GM19324 (cell line): ENCODE data around the gene F11R.
"Not testable (repeated sequence)": the region's sequence is repeated elsewhere in the genome, so short reads cannot be mapped to it uniquely, and the experiment has no call there.

Experiments used
- ATAC-seq: cut with Tn5 transposase; IDR thresholded peaks from one replicate; pipeline ENCODE4 v1.9.1; 2021; ENCODE audit warnings: mild to moderate bottlenecking, moderate library complexity; ENCODE audit not compliant: unreplicated experiment, low FRiP score

Gene F11R

GRCh38 chr1:161016683-161017082 lies 4.3 kb downstream of the F11R start:
- ATAC-seq = not testable (repeated sequence)

- peak; percentile 78 for ATAC-seq
These were observed 7.3 kb downstream of the F11R start for GRCh38 chr1:161013488-161014230.

- ATAC-seq = no peak
These were observed 7.8 kb downstream of the F11R start for GRCh38 chr1:161013131-161013487.

GRCh38 chr1:161012420-161012819 lies 8.5 kb downstream of the F11R start:
- ATAC-seq = no peak

- no peak for ATAC-seq
These were observed 11.2 kb downstream of the F11R start for GRCh38 chr1:161009602-161010211.

GRCh38 chr1:161008869-161009510 lies 12.0 kb downstream of the F11R start:
- no peak for ATAC-seq

GRCh38 chr1:161007369-161007768 lies 13.6 kb downstream of the F11R start:
- no peak for ATAC-seq

- no peak for ATAC-seq
These were observed 14.4 kb downstream of the F11R start for GRCh38 chr1:161006563-161006962.

- no peak for ATAC-seq
These were observed 19.4 kb downstream of the F11R start for GRCh38 chr1:161001525-161001924.

- ATAC-seq = no peak
These were observed 20.0 kb downstream of the F11R start for GRCh38 chr1:161000736-161001480.

- no peak for ATAC-seq
These were observed 21.6 kb downstream of the F11R start for GRCh38 chr1:160999376-160999775.

- no peak for ATAC-seq
These were observed 23.5 kb downstream of the F11R start for GRCh38 chr1:160997323-160998038.

GRCh38 chr1:160996178-160996577 lies 24.8 kb downstream of the F11R start:
- ATAC-seq = no peak

- no peak for ATAC-seq
These were observed 27.3 kb downstream of the F11R start for GRCh38 chr1:160993544-160994193.

GRCh38 chr1:160992036-160992435 lies 28.9 kb downstream of the F11R start:
- ATAC-seq = not testable (repeated sequence)

- ATAC-seq = no peak
These were observed 33.4 kb downstream of the F11R start for GRCh38 chr1:160987359-160988050.

GRCh38 chr1:160985723-160986122 lies 35.2 kb downstream of the F11R start:
- no peak for ATAC-seq

- no peak for ATAC-seq
These were observed 39.2 kb downstream of the F11R start for GRCh38 chr1:160981584-160982411.

- ATAC-seq = no peak
These were observed 41.7 kb downstream of the F11R start for GRCh38 chr1:160979286-160979685.
